HG03354 (cell line): ENCODE results near the gene TSPAN17.
"Not testable (repeated sequence)": the region's sequence is repeated elsewhere in the genome, so short reads cannot be mapped to it uniquely, and the experiment has no call there.

Source experiments
- ATAC-seq: cut with Tn5 transposase; IDR thresholded peaks from one replicate; pipeline ENCODE4 v1.9.1; 2021; ENCODE audit warnings: mild to moderate bottlenecking; ENCODE audit not compliant: unreplicated experiment, poor library complexity, severe bottlenecking

The TSPAN17 gene

GRCh38 chr5:176695073-176695472, 47.8 kb downstream of the TSPAN17 start:
- ATAC-seq = no peak

- no peak for ATAC-seq
These were observed 50.1 kb downstream of the TSPAN17 start for GRCh38 chr5:176697267-176697933.

DNA sequence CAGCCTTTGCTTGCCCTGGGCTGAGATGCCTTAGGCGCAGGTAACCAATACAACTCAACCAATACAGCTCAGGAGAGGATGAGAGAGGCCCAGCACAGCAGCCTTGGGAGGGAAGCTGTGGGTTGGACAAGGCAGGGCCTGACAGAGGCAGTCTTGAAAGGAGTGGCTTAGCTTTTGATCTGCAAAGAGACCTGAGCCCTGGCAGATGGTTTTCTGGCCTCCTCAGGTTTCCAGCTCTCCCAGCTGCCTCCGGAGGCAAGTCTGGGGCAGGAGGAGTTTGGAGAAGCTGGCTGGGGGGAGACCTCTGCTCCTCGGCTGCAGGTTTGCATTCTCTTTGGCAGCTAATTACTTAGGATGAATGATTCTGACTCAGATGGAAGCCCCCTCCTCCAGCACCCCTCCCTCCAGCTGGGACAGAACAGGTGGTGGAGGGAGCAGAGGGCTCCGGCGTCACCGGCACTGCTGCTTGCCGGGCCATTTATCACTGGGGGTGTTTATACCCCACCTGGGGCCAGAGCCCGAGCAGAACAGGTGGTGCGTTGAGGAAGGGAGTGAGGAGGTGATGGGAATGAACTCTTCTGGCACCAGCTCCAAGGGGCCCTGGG, 50.8 kb downstream of the TSPAN17 start:
- no peak for ATAC-seq

DNA sequence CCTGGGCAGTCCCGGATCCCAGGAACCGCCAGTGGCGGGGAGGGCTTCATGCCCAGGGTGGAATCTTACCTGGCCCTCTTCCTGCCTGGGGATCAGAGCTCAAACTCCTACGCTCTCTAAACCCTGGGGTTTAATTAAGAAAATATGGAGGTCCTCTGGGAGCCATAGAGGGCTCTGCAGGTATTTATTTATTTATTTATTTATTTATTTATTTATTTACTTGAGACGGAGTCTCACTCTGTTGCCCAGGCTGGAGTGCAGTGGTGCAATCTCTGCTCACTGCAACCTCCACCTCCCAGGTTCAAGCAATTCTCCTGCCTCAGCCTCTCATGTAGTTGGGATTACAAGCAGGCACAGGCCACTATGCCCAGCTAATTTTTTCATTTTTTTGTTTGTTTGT, 52.2 kb downstream of the TSPAN17 start:
- ATAC-seq = not testable (repeated sequence)

DNA sequence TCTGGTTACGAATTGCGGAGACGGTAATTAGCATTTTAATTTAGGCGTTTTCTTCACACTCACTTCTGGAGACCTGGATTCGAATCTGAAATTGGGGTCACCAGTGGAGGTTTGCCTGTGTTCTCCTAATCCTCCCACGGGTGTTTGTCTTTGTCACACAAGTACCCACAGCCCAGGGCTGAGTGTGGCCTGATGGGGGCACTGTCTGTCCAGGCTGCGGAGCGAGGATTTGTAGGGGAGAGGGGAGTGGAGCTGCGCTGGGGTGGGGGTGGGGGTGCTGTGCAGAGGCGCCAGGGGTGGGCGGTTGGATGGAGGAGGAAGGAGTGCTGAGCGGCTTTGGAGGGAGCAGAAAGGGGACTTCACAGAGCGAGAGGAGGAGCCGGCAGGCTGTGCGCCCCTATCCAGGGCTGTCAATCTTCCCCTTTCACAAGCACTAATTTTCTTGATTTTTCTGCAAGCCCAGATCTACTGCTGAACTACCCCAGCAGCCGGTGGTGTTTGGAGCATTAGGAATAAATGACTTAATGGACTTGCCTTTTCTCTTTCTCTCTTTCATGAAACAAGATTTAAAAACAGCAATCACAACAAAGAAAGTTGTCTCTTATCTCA, 53.1 kb downstream of the TSPAN17 start:
- ATAC-seq = no peak

DNA sequence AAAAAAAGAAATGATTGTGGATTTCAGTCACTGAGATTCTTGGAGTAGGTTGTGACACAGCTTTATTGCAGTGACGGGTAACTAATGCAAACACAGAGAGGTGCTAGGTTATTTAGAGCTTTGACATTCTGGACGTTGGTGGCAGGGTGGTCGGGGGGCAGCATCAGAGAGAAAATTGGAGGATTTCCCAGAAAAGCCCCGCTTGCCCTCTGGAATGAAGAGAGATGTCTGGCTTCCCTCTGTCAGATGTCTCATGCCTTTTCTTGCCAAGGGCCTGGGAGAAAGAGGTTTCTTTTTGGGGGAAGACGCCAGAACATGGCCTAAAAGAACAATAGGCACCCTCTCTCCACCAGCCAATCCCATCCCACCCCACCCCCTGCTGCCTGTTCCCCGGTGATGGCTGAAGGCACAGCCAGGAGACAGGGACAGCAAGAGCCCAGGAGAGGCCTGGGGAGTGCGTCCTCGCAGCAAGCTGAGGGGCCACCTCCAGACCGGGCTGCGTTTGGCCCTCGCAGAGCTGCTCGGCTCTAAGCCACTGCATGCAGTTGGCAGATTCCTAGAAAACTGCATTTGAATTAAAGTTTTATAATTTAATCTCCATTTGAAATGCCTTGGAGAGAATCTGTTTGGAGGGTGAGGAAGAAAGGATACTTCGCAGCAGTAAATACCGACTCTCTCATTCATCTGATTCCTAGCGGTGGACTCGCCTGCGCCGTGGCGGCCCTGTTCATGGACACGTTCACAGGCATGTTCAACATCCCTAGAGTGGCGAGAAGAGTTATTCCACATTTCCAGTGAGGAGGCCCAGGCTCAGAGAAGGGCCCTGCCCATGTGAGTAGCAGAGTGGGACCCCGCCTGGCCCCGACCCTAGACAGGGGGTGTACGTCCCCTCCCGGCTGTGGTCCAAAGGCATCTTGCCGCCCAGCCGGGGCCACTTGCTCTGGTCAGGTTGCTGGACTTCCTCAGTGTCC, 55.7 kb downstream of the TSPAN17 start:
- ATAC-seq = no peak

DNA sequence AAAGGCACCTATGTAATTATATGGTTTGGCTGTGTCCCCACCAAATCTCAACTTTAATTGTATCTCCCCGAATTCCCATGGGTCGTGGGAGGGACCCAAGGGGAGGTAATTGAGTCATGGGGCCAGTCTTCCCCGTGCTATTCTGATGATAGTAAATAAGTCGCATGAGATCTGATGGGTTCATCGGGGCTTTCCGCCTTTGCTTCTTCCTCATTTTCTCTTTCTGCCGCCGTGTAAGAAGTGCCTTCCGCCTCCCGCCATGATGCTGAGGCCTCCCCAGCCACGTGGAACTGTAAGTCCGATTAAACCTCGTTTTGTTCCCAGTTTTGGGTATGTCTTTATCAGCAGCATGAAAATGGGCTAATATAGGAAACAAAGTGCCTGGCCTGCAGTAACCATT, 56.6 kb downstream of the TSPAN17 start:
- no peak for ATAC-seq

- ATAC-seq = no peak
These were observed 57.1 kb downstream of the TSPAN17 start for GRCh38 chr5:176704355-176704754.

GRCh38 chr5:176704817-176705216, 57.5 kb downstream of the TSPAN17 start:
- no peak for ATAC-seq
